KOPT-K1 (cell line): ENCODE results near the gene CMIP.

ENCODE experiments used
- H3K27ac ChIP-seq: fragments of 200-600 bp; sonication (generic); 2 replicates; pipeline ENCODE4 v1.5.1; 2016; ENCODE audit warnings: antibody characterized with exemption, mild to moderate bottlenecking, low read depth, low read length; ENCODE audit not compliant: poor library complexity, severe bottlenecking
- H3K36me3 ChIP-seq: fragments of 200-600 bp; sonication (generic); 2 replicates; pipeline ENCODE4 v1.5.1; 2017; ENCODE audit warnings: antibody characterized with exemption, mild to moderate bottlenecking, low read length, moderate library complexity; ENCODE audit not compliant: insufficient read depth
- H3K9me3 ChIP-seq: fragments of 200-600 bp; sonication (generic); 2 replicates; pipeline ENCODE4 v1.5.1; 2017; ENCODE audit warnings: antibody characterized with exemption, low read length, mild to moderate bottlenecking; ENCODE audit not compliant: insufficient read depth, poor library complexity, severe bottlenecking

CMIP gene

GRCh38 chr16:81548876-81549546 lies 104.4 kb downstream of the CMIP start:
- Histone ChIP-seq H3K27ac (no peak overlapping the region), H3K36me3 (no peaks in the 10 kb centered on the region), H3K9me3 (no peaks in the 10 kb centered on the region)

GRCh38 chr16:81549547-81550431 lies 105.2 kb downstream of the CMIP start:
- no peak overlapping the region for H3K27ac ChIP-seq
- H3K9me3 ChIP-seq, result no peaks in the 10 kb centered on the region
- H3K36me3 ChIP-seq, result no peaks in the 10 kb centered on the region

GRCh38 chr16:81550432-81550808 lies 105.8 kb downstream of the CMIP start:
- Histone ChIP-seq H3K27ac (no peak overlapping the region), H3K36me3 (0 out of 2 replicates have a peak, but pooled peaks cover 5% of the 10 kb centered on the region), H3K9me3 (no peaks in the 10 kb centered on the region)

- no peak overlapping the region for H3K27ac ChIP-seq
- no peaks in the 10 kb centered on the region for H3K9me3 ChIP-seq
These were observed 106.7 kb downstream of the CMIP start for GRCh38 chr16:81551151-81551808.

GRCh38 chr16:81551821-81552304 lies 107.3 kb downstream of the CMIP start:
- H3K36me3 ChIP-seq, result 0 out of 2 replicates have a peak, but pooled peaks cover 7% of the 10 kb centered on the region
- no peak overlapping the region for H3K27ac ChIP-seq
- H3K9me3 ChIP-seq, result no peaks in the 10 kb centered on the region

More at GRCh38 chr16:81551151-81551808, 106.7 kb downstream of the CMIP start:
- H3K36me3 ChIP-seq, result 0 out of 2 replicates have a peak, but pooled peaks cover 7% of the 10 kb centered on the region

GRCh38 chr16:81552743-81553079 lies 108.1 kb downstream of the CMIP start:
- H3K9me3 ChIP-seq, result no peaks in the 10 kb centered on the region
- H3K27ac ChIP-seq, result no peak overlapping the region
- 0 out of 2 replicates have a peak, but pooled peaks cover 7% of the 10 kb centered on the region for H3K36me3 ChIP-seq

GRCh38 chr16:81553080-81553813 lies 108.6 kb downstream of the CMIP start:
- no peaks in the 10 kb centered on the region for H3K9me3 ChIP-seq
- H3K27ac ChIP-seq, result no peak overlapping the region
- H3K36me3 ChIP-seq, result peaks cover 10% of the 10 kb centered on the region; the same call in 1 of the 2 replicates

- H3K36me3 ChIP-seq, result peaks cover 12% of the 10 kb centered on the region; the same call in 1 of the 2 replicates
- H3K9me3 ChIP-seq, result no peaks in the 10 kb centered on the region
- H3K27ac ChIP-seq, result no peak overlapping the region
These were observed 109.4 kb downstream of the CMIP start for GRCh38 chr16:81553814-81554675.

- Histone ChIP-seq H3K9me3 (no peaks in the 10 kb centered on the region), H3K27ac (no peak overlapping the region), H3K36me3 (peaks cover 12% of the 10 kb centered on the region; the same call in 1 of the 2 replicates)
These were observed 110.4 kb downstream of the CMIP start for GRCh38 chr16:81554979-81555378.

- peaks cover 12% of the 10 kb centered on the region; the same call in 1 of the 2 replicates for H3K36me3 ChIP-seq
- H3K9me3 ChIP-seq, result no peaks in the 10 kb centered on the region
- H3K27ac ChIP-seq, result no peak overlapping the region
These were observed 111.1 kb downstream of the CMIP start for GRCh38 chr16:81555660-81556059.

- Histone ChIP-seq H3K36me3 (peaks cover 12% of the 10 kb centered on the region; the same call in 1 of the 2 replicates), H3K9me3 (no peaks in the 10 kb centered on the region), H3K27ac (no peak overlapping the region)
These were observed 112.2 kb downstream of the CMIP start for GRCh38 chr16:81556715-81557284.

- Histone ChIP-seq H3K9me3 (no peaks in the 10 kb centered on the region), H3K36me3 (peaks cover 12% of the 10 kb centered on the region; the same call in 1 of the 2 replicates), H3K27ac (no peak overlapping the region)
These were observed 113.5 kb downstream of the CMIP start for GRCh38 chr16:81558077-81558443.

GRCh38 chr16:81558444-81559175 lies 114.0 kb downstream of the CMIP start:
- Histone ChIP-seq H3K27ac (no peak overlapping the region), H3K36me3 (peaks cover 12% of the 10 kb centered on the region; the same call in 1 of the 2 replicates), H3K9me3 (no peaks in the 10 kb centered on the region)
